Nephron (organoid): Measurements from ENCODE around the gene TMEM250.

Source experiments
- H3K27ac Mint-ChIP-seq, 3 experiments: 2 replicates each; pipeline ENCODE4 v1.8.0; 2020; ENCODE audit warnings: mixed read lengths in 3 of 3, mild to moderate bottlenecking in 2 of 3, moderate library complexity in 1 of 3
- H3K27me3 Mint-ChIP-seq: 2 replicates; pipeline ENCODE4 v1.8.0; 2021; ENCODE audit warnings: low read depth, mild to moderate bottlenecking, moderate library complexity, mixed read lengths
- H3K36me3 Mint-ChIP-seq: 2 replicates; pipeline ENCODE4 v1.8.0; 2020; ENCODE audit warnings: low read depth, mixed read lengths
- H3K4me1 Mint-ChIP-seq: 2 replicates; pipeline ENCODE4 v1.8.0; 2020; ENCODE audit warnings: mixed read lengths
- H3K4me3 Mint-ChIP-seq, 3 experiments: 2 replicates each; pipeline ENCODE4 v1.8.0; 2020; ENCODE audit warnings: mild to moderate bottlenecking in 3 of 3, mixed read lengths in 3 of 3, moderate library complexity in 2 of 3
- H3K9me3 Mint-ChIP-seq: 2 replicates; pipeline ENCODE4 v1.8.0; 2020; ENCODE audit warnings: mixed read lengths
- TF ChIP-seq, protein P1 (sequence below), 3 experiments: fragments of 200-600 bp; sonication (generic); IDR thresholded peaks; one replicate each; pipeline ENCODE4 v1.5.0; 2021; ENCODE audit warnings: antibody characterized with exemption in 3 of 3; ENCODE audit not compliant: unreplicated experiment in 3 of 3

Gene TMEM250

GRCh38 chr9:136109351-136110081 lies 9.2 kb downstream of the TMEM250 start:
- H3K27me3 Mint-ChIP-seq: peaks cover 20% of the 10 kb centered on the region
- TF ChIP-seq, protein P1, sequence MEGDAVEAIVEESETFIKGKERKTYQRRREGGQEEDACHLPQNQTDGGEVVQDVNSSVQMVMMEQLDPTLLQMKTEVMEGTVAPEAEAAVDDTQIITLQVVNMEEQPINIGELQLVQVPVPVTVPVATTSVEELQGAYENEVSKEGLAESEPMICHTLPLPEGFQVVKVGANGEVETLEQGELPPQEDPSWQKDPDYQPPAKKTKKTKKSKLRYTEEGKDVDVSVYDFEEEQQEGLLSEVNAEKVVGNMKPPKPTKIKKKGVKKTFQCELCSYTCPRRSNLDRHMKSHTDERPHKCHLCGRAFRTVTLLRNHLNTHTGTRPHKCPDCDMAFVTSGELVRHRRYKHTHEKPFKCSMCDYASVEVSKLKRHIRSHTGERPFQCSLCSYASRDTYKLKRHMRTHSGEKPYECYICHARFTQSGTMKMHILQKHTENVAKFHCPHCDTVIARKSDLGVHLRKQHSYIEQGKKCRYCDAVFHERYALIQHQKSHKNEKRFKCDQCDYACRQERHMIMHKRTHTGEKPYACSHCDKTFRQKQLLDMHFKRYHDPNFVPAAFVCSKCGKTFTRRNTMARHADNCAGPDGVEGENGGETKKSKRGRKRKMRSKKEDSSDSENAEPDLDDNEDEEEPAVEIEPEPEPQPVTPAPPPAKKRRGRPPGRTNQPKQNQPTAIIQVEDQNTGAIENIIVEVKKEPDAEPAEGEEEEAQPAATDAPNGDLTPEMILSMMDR (IDR thresholded peaks at IDR 0.05; ENCODE audit: unreplicated experiment in 3 of 3): no peak
- peak overlapping the region; percentile 64 to 69 (median 67) for H3K4me3 Mint-ChIP-seq
- H3K9me3 Mint-ChIP-seq: no peaks in the 10 kb centered on the region
- H3K36me3 Mint-ChIP-seq: no peaks in the 10 kb centered on the region
- peaks cover 30% of the 10 kb centered on the region for H3K4me1 Mint-ChIP-seq
- H3K27ac Mint-ChIP-seq: peak overlapping the region in 2 of 3 experiments; percentile 48 to 81

GRCh38 chr9:136108648-136109266 lies 9.9 kb downstream of the TMEM250 start:
- Mint-ChIP-seq H3K27ac (peak overlapping the region in 1 of 3 experiments; percentile 9), H3K9me3 (no peaks in the 10 kb centered on the region), H3K4me3 (peak overlapping the region; percentile 6 to 26 (median 20)), H3K36me3 (no peaks in the 10 kb centered on the region), H3K27me3 (peaks cover 20% of the 10 kb centered on the region), H3K4me1 (peaks cover 30% of the 10 kb centered on the region)
- TF ChIP-seq, protein P1 (IDR thresholded peaks at IDR 0.05; ENCODE audit: unreplicated experiment in 3 of 3): no peak

- no peaks in the 10 kb centered on the region for H3K9me3 Mint-ChIP-seq
- peaks cover 20% of the 10 kb centered on the region for H3K27me3 Mint-ChIP-seq
- H3K27ac Mint-ChIP-seq: peak overlapping the region in 2 of 3 experiments; percentile 51 to 56
- H3K36me3 Mint-ChIP-seq: no peaks in the 10 kb centered on the region
- H3K4me1 Mint-ChIP-seq: peaks cover 30% of the 10 kb centered on the region
- H3K4me3 Mint-ChIP-seq: peak overlapping the region in 2 of 3 experiments; percentile 6 to 20
- TF ChIP-seq, protein P1 (IDR thresholded peaks at IDR 0.05; ENCODE audit: unreplicated experiment in 3 of 3): no peak
These were observed 10.6 kb downstream of the TMEM250 start for GRCh38 chr9:136107953-136108647.

- peak overlapping the region in 2 of 3 experiments; percentile 51 to 56 for H3K27ac Mint-ChIP-seq
- peak overlapping the region in 2 of 3 experiments; percentile 13 to 30 for H3K4me3 Mint-ChIP-seq
- TF ChIP-seq, protein P1 (IDR thresholded peaks at IDR 0.05; ENCODE audit: unreplicated experiment in 3 of 3): no peak
- H3K36me3 Mint-ChIP-seq: no peaks in the 10 kb centered on the region
- no peaks in the 10 kb centered on the region for H3K9me3 Mint-ChIP-seq
- peaks cover 30% of the 10 kb centered on the region for H3K4me1 Mint-ChIP-seq
- H3K27me3 Mint-ChIP-seq: peaks cover 20% of the 10 kb centered on the region
These were observed 11.3 kb downstream of the TMEM250 start for GRCh38 chr9:136107155-136107952.

DNA sequence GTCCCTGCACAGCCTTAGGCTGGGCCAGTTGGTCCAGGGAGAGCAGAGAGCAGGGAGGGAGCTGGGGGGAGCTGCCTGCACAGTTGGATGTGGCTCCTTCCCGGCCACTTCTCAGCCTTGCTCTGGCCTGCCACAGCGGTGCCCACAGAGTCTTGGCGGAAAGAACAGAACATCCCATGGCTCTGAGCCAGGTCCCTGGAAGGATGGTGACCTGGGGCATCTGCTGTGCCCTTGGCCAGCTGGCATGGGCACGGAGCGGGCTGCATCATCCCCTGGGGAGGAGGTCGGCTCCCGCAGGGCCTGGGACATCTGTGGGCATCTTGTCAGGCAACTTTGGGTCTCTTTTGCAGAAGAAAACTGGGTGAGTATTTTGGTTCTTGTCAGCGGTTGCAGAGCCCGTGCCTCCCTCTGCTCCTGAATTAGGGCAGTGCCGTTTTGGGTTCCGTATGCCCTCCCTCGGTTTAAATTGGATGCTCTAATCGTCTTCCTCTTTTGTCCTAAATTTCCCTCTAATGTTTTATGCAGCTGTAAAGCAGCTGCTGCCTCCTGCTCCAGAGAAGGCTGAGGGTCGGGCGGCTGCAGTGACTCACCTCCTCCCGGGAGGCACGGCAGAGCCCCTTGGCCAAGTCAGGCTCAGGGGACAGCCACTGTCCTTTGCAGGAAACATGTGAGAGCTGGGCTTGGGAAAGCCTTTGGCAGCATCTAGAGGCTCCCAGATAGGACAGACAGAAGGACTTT lies 13.1 kb downstream of the TMEM250 start:
- Mint-ChIP-seq H3K36me3 (no peaks in the 10 kb centered on the region), H3K9me3 (no peaks in the 10 kb centered on the region), H3K4me1 (peaks cover 20% of the 10 kb centered on the region), H3K27ac (peak overlapping the region in 2 of 3 experiments; percentile 6 to 14), H3K4me3 (no peak overlapping the region), H3K27me3 (peaks cover 20% of the 10 kb centered on the region)
- TF ChIP-seq, protein P1 (IDR thresholded peaks at IDR 0.05; ENCODE audit: unreplicated experiment in 3 of 3): no peak
